Parathyroid adenoma (tissue), 2 donors: ENCODE data around the gene KDM5C.

Source experiments
- H2AFZ ChIP-seq: fragments of 300-600 bp; sonication (generic); one replicate; pipeline ENCODE4 v1.7.0; 2017; ENCODE audit warnings: antibody characterized with exemption, mild to moderate bottlenecking
- H3K27ac ChIP-seq: fragments of 300-600 bp; sonication (generic); one replicate; pipeline ENCODE4 v1.7.0; 2017
- H3K27me3 ChIP-seq: fragments of 300-600 bp; sonication (generic); one replicate; pipeline ENCODE4 v1.7.0; 2017; ENCODE audit warnings: low read length; ENCODE audit not compliant: control insufficient read depth, insufficient read depth
- H3K36me3 ChIP-seq: fragments of 300-600 bp; sonication (generic); one replicate; pipeline ENCODE4 v1.7.0; 2017; ENCODE audit warnings: low read length; ENCODE audit not compliant: control insufficient read depth, insufficient read depth
- H3K4me1 ChIP-seq: fragments of 300-600 bp; sonication (generic); one replicate; pipeline ENCODE4 v1.7.0; 2017; ENCODE audit warnings: control low read depth
- H3K4me2 ChIP-seq: fragments of 300-600 bp; sonication (generic); one replicate; pipeline ENCODE4 v1.7.0; 2017; ENCODE audit warnings: low read length
- H3K4me3 ChIP-seq: fragments of 300-600 bp; sonication (generic); one replicate; pipeline ENCODE4 v1.7.0; 2017; ENCODE audit warnings: low read depth, low read length
- H3K79me2 ChIP-seq: fragments of 300-600 bp; sonication (generic); one replicate; pipeline ENCODE4 v1.7.0; 2017; ENCODE audit warnings: control low read depth
- H3K9ac ChIP-seq: fragments of 300-600 bp; sonication (generic); one replicate; pipeline ENCODE4 v1.7.0; 2017; ENCODE audit warnings: mild to moderate bottlenecking
- H3K9me3 ChIP-seq: fragments of 300-600 bp; sonication (generic); one replicate; pipeline ENCODE4 v1.7.0; 2017; ENCODE audit warnings: low read length; ENCODE audit not compliant: control insufficient read depth
- CTCF ChIP-seq: fragments of 300-600 bp; sonication (generic); IDR thresholded peaks from one replicate; pipeline ENCODE4 v1.7.0; 2017; ENCODE audit warnings: antibody characterized with exemption, mild to moderate bottlenecking
- donor health status: primary hyperparathyroidism.

The KDM5C gene

GRCh38 chrX:53266914-53267313 lies 41.9 kb upstream of the KDM5C start:
- H3K4me3 ChIP-seq, result no peak overlapping the region
- H3K9ac ChIP-seq, result no peak overlapping the region
- no peak overlapping the region for H3K27ac ChIP-seq
- TF ChIP-seq CTCF, result no peak
- no peaks in the 10 kb centered on the region for H3K9me3 ChIP-seq
- H3K27me3 ChIP-seq, result no peaks in the 10 kb centered on the region
- H3K79me2 ChIP-seq, result peaks cover 2% of the 10 kb centered on the region
- no peak overlapping the region for H2AFZ ChIP-seq
- no peak overlapping the region for H3K4me2 ChIP-seq
- H3K36me3 ChIP-seq, result no peaks in the 10 kb centered on the region
- peaks cover 6% of the 10 kb centered on the region for H3K4me1 ChIP-seq

- Histone ChIP-seq H3K27me3 (no peaks in the 10 kb centered on the region), H3K4me1 (peaks cover 6% of the 10 kb centered on the region), H2AFZ (no peak overlapping the region), H3K36me3 (no peaks in the 10 kb centered on the region), H3K79me2 (peaks cover 2% of the 10 kb centered on the region), H3K4me2 (no peak overlapping the region), H3K4me3 (no peak overlapping the region), H3K9me3 (no peaks in the 10 kb centered on the region), H3K27ac (no peak overlapping the region), H3K9ac (no peak overlapping the region)
- no peak for TF ChIP-seq CTCF
Observed at GRCh38 chrX:53265771-53266574, 41.0 kb upstream of the KDM5C start.

GRCh38 chrX:53263597-53264094 lies 38.6 kb upstream of the KDM5C start:
- Histone ChIP-seq H3K9me3 (no peaks in the 10 kb centered on the region), H3K4me2 (no peak overlapping the region), H3K4me3 (no peak overlapping the region), H3K27ac (no peak overlapping the region), H3K4me1 (peaks cover 6% of the 10 kb centered on the region), H2AFZ (no peak overlapping the region), H3K27me3 (no peaks in the 10 kb centered on the region), H3K9ac (no peak overlapping the region), H3K36me3 (no peaks in the 10 kb centered on the region), H3K79me2 (no peaks in the 10 kb centered on the region)
- no peak for TF ChIP-seq CTCF

GRCh38 chrX:53262918-53263394 lies 37.9 kb upstream of the KDM5C start:
- no peak for TF ChIP-seq CTCF
- Histone ChIP-seq H3K27me3 (no peaks in the 10 kb centered on the region), H3K79me2 (no peaks in the 10 kb centered on the region)

More at GRCh38 chrX:53262918-53263394, 37.9 kb upstream of the KDM5C start:
- Histone ChIP-seq H3K4me1 (peaks cover 6% of the 10 kb centered on the region), H3K9me3 (no peaks in the 10 kb centered on the region), H3K27ac (no peak overlapping the region), H3K4me2 (no peak overlapping the region), H3K9ac (no peak overlapping the region), H2AFZ (no peak overlapping the region), H3K4me3 (no peak overlapping the region), H3K36me3 (no peaks in the 10 kb centered on the region)
